GM18951 (cell line): ENCODE measurements around the gene PTEN.
"Not testable (repeated sequence)": the region's sequence is repeated elsewhere in the genome, so short reads cannot be mapped to it uniquely, and the experiment has no call there.

Experiments
- POLR2A ChIP-seq: IDR thresholded peaks from 4 replicates; pipeline ENCODE4 v1.6.1; 2011; ENCODE audit warnings: mild to moderate bottlenecking; ENCODE audit not compliant: insufficient read length, insufficient read depth; ENCODE audit errors: extremely low read depth
- in situ Hi-C: fragments of 300-500 bp; cut with MboI; formaldehyde crosslinking; loops from one replicate; pipeline ENCODE4 v1.12.0; 2022; ENCODE audit warnings: low sequenced_read_pairs, mixed read lengths, inconsistent platforms; ENCODE audit not compliant: unreplicated experiment

The PTEN gene

GRCh38 chr10:87896216-87896615 lies 32.8 kb downstream of the PTEN start:
- in situ Hi-C loops: no loop called here
- TF ChIP-seq POLR2A: no peak

GRCh38 chr10:87897957-87898356 lies 34.5 kb downstream of the PTEN start:
- in situ Hi-C loops: not testable (repeated sequence)

- in situ Hi-C loops: not testable (repeated sequence)
Measured at GRCh38 chr10:87903396-87903795, 40.0 kb downstream of the PTEN start.

- in situ Hi-C loops: no loop called here
- TF ChIP-seq POLR2A: no peak
Measured at GRCh38 chr10:87913156-87913921, 49.9 kb downstream of the PTEN start.

- in situ Hi-C loops: no loop called here
- no peak for TF ChIP-seq POLR2A
Measured at GRCh38 chr10:87915406-87915805, 52.0 kb downstream of the PTEN start.

- no peak for TF ChIP-seq POLR2A
- in situ Hi-C loops: no loop called here
Measured at GRCh38 chr10:87915989-87916388, 52.6 kb downstream of the PTEN start.

- in situ Hi-C loops: no loop called here
- TF ChIP-seq POLR2A: no peak
Measured at GRCh38 chr10:87916515-87916914, 53.1 kb downstream of the PTEN start.

GRCh38 chr10:87918254-87918859 lies 54.9 kb downstream of the PTEN start:
- in situ Hi-C loops: no loop called here
- no peak for TF ChIP-seq POLR2A

GRCh38 chr10:87920538-87920937 lies 57.1 kb downstream of the PTEN start:
- in situ Hi-C loops: no loop called here
- no peak for TF ChIP-seq POLR2A

GRCh38 chr10:87921931-87922688 lies 58.7 kb downstream of the PTEN start:
- TF ChIP-seq POLR2A: no peak
- in situ Hi-C loops: no loop called here

GRCh38 chr10:87923233-87923632 lies 59.8 kb downstream of the PTEN start:
- in situ Hi-C loops: no loop called here
- TF ChIP-seq POLR2A: no peak

- in situ Hi-C loops: no loop called here
- TF ChIP-seq POLR2A: no peak
Measured at GRCh38 chr10:87925570-87925969, 62.1 kb downstream of the PTEN start.

GRCh38 chr10:87927091-87927490 lies 63.7 kb downstream of the PTEN start:
- no peak for TF ChIP-seq POLR2A
- in situ Hi-C loops: no loop called here

- in situ Hi-C loops: no loop called here
Measured at GRCh38 chr10:87928996-87929395, 65.6 kb downstream of the PTEN start.

More at GRCh38 chr10:87928996-87929395, 65.6 kb downstream of the PTEN start:
- TF ChIP-seq POLR2A: no peak
